Measurements from ENCODE around the gene MAP4K2. TPM values are rescaled to one million over a fixed set of nuclear protein-coding genes. Genes with fewer than 3 reads are reported as not detected.

Gene MAP4K2
- total RNA-seq, 1 experiment from 2014 or later, result 34.3 TPM

GRCh38 chr11:64767344-64768299 is 35.4 kb downstream of the MAP4K2 start:
- POLR2A ChIA-PET (ENCODE audit: unreplicated experiment), result no interaction called here
- Histone ChIP-seq H3K4me3 (no peak overlapping the region), H3F3A (ENCODE audit: insufficient read depth, low read depth) (peaks cover 90% of the 10 kb centered on the region), H3K9me2 (ENCODE audit: insufficient read depth) (no peaks in the 10 kb centered on the region), H3K36me3 (ENCODE audit: low read depth) (peaks cover 71% of the 10 kb centered on the region), H3K79me2 (ENCODE audit: low read depth) (peaks cover 45% of the 10 kb centered on the region), H4K20me1 (ENCODE audit: insufficient read depth) (peaks cover 94% of the 10 kb centered on the region), H3K4me2 (no peak overlapping the region), H3K27me3 (ENCODE audit: insufficient read depth, low read depth) (no peaks in the 10 kb centered on the region), H3K4me1 (replicated peaks; ENCODE audit: insufficient read depth) (no peaks in the 10 kb centered on the region), H3K9me3 (ENCODE audit: insufficient read depth, low read depth) (no peaks in the 10 kb centered on the region), H3K27ac (no peak overlapping the region), H2AFZ (no peak overlapping the region)
- no peak for TF ChIP-seq EZH2 (IDR thresholded peaks at IDR 0.05; ENCODE audit: low read depth)
- peak; percentile 93 for TF ChIP-seq CTCF (conservative IDR thresholded peaks at IDR 0.05)
- CTCF ChIA-PET, result interaction anchor here (0.5 to 0.7 kb wide), 2 partner anchors 11 to 307 kb away, joined by 3 to 22 read pairs; partner anchors contain the start of gene SF1
- peak in 1 of 2 experiments; percentile 52 for DNase-seq
- intact Hi-C loops (cut with micrococcal nuclease; ENCODE audit: unreplicated experiment), result no loop called here
- BruUV-seq (replicated peaks), result no TSS peak

- H3K4me1 ChIP-seq (replicated peaks; ENCODE audit: insufficient read depth), result no peaks in the 10 kb centered on the region
- intact Hi-C loops (cut with micrococcal nuclease; ENCODE audit: unreplicated experiment), result no loop called here
- peaks cover 37% of the 10 kb centered on the region for H3K79me2 ChIP-seq (ENCODE audit: low read depth)
- H4K20me1 ChIP-seq (ENCODE audit: insufficient read depth), result peaks cover 89% of the 10 kb centered on the region
- no peaks in the 10 kb centered on the region for H3K9me3 ChIP-seq (ENCODE audit: insufficient read depth, low read depth)
- no peak overlapping the region for H2AFZ ChIP-seq
- no peak for DNase-seq
- H3K27me3 ChIP-seq (ENCODE audit: insufficient read depth, low read depth), result no peaks in the 10 kb centered on the region
- ChIA-PET POLR2A (ENCODE audit: unreplicated experiment) (no interaction called here), CTCF (no interaction called here)
- H3F3A ChIP-seq (ENCODE audit: insufficient read depth, low read depth), result peaks cover 90% of the 10 kb centered on the region
- no TSS peak for BruUV-seq (replicated peaks)
- no peaks in the 10 kb centered on the region for H3K9me2 ChIP-seq (ENCODE audit: insufficient read depth)
- H3K4me3 ChIP-seq, result no peak overlapping the region
- peaks cover 64% of the 10 kb centered on the region for H3K36me3 ChIP-seq (ENCODE audit: low read depth)
- no peak overlapping the region for H3K4me2 ChIP-seq
- TF ChIP-seq CTCF (conservative IDR thresholded peaks at IDR 0.05) (no peak), EZH2 (IDR thresholded peaks at IDR 0.05; ENCODE audit: low read depth) (no peak)
- no peak overlapping the region for H3K27ac ChIP-seq
Observed at GRCh38 chr11:64766881-64767280, 36.1 kb downstream of the MAP4K2 start.

DNA sequence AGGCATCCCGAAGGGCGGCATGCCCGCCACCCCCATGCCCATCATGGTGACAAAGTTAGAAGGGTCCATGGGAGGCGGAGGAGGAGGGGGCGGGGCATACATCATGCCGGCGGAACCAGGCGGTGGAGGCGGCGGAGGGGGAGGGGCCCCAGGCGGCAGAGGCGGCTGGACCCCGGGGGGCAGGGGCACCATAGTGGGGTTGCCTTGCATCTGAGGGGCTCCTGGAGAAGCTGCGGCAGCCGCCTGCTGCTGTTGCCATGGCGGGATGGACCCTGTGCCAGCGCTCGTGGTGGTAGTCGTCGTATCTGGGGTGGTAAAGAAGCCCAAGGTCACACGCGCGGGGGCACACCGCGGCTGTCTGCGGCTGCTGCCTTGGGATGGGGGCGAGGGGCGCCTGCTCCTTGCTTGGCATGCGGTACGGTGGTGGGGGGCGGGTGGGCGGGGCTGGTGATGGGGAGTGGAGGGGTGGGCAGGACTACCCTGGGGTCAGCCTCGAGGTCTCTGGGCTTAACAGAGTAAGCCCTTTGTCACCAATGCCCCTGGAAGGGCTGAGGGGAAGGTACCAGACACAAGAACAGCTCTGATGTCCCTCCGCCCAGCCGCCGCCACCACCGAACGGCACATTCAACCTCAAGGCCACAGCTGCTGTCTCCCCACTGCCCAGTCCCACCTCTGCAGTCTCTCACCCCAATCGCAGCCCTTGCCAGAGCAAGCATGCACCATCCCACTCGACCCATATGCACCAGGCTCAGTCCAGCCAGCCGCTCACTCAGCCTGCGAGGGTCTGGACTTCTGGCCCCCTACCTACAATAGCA is 37.0 kb downstream of the MAP4K2 start:
- TF ChIP-seq CTCF (conservative IDR thresholded peaks at IDR 0.05), result no peak
- no peak for TF ChIP-seq EZH2 (IDR thresholded peaks at IDR 0.05; ENCODE audit: low read depth)
- no peaks in the 10 kb centered on the region for H3K9me3 ChIP-seq (ENCODE audit: insufficient read depth, low read depth)
- no TSS peak for BruUV-seq (replicated peaks)
- H3K27ac ChIP-seq, result no peak overlapping the region
- peaks cover 29% of the 10 kb centered on the region for H3K79me2 ChIP-seq (ENCODE audit: low read depth)
- H3K4me1 ChIP-seq (replicated peaks; ENCODE audit: insufficient read depth), result no peaks in the 10 kb centered on the region
- no peaks in the 10 kb centered on the region for H3K27me3 ChIP-seq (ENCODE audit: insufficient read depth, low read depth)
- H3K36me3 ChIP-seq (ENCODE audit: low read depth), result peaks cover 56% of the 10 kb centered on the region
- H2AFZ ChIP-seq, result no peak overlapping the region
- ChIA-PET POLR2A (ENCODE audit: unreplicated experiment) (no interaction called here), CTCF (interaction anchor here (0.6 kb wide), 1 partner anchor 13 kb away, joined by 3 read pairs; no protein-coding TSS in a partner anchor)
- peaks cover 90% of the 10 kb centered on the region for H3F3A ChIP-seq (ENCODE audit: insufficient read depth, low read depth)
- H3K9me2 ChIP-seq (ENCODE audit: insufficient read depth), result no peaks in the 10 kb centered on the region
- H3K4me3 ChIP-seq, result no peak overlapping the region
- intact Hi-C loops (cut with micrococcal nuclease; ENCODE audit: unreplicated experiment), result no loop called here
- no peak overlapping the region for H3K4me2 ChIP-seq
- DNase-seq, result no peak
- H4K20me1 ChIP-seq (ENCODE audit: insufficient read depth), result peaks cover 86% of the 10 kb centered on the region
